ENCODE data around the gene PDE6A.

The PDE6A gene

GRCh38 chr5:149982505-149982904 is 37.9 kb upstream of the PDE6A start:
- peaks cover 3 to 52% of the 10 kb centered on the region in 2 experiments for H3K36me3 ChIP-seq (ENCODE audit: control insufficient read depth in 1 of 2, insufficient read depth in 2 of 2, low read depth in 1 of 2, low read length in 2 of 2)
- no peak overlapping the region for H3K14ac ChIP-seq (ENCODE audit: low read length in 2 of 2)
- H3K9ac ChIP-seq (ENCODE audit: low read length) = no peak overlapping the region
- H4K91ac ChIP-seq (ENCODE audit: low read length) = no peak overlapping the region
- H3K4me2 ChIP-seq (ENCODE audit: low read length, poor library complexity, severe bottlenecking) = no peak overlapping the region
- no peak overlapping the region for H2BK12ac ChIP-seq (ENCODE audit: low read length in 2 of 2)
- H3K4me1 ChIP-seq (ENCODE audit: control insufficient read depth, insufficient read depth, low read depth, low read length) = no peaks in the 10 kb centered on the region
- H3K18ac ChIP-seq (ENCODE audit: low read depth in 1 of 2, low read length in 2 of 2) = no peak overlapping the region
- no peaks in the 10 kb centered on the region for H3K27me3 ChIP-seq (ENCODE audit: control insufficient read depth in 1 of 2, insufficient read depth in 1 of 2, low read length in 2 of 2)
- no peak overlapping the region for H3K27ac ChIP-seq (ENCODE audit: low read length, poor library complexity, severe bottlenecking)
- H2AK5ac ChIP-seq (ENCODE audit: low read length, severe bottlenecking) = no peak overlapping the region
- no peak overlapping the region for H3K23ac ChIP-seq (ENCODE audit: low read length in 2 of 2)
- DNase-seq = no peak
- no peak overlapping the region for H4K8ac ChIP-seq (ENCODE audit: low read length)
- no peak overlapping the region for H2BK5ac ChIP-seq (ENCODE audit: low read depth, low read length, poor library complexity, severe bottlenecking)
- H3K4me3 ChIP-seq (ENCODE audit: insufficient read depth in 1 of 2, low read depth in 1 of 2, low read length in 2 of 2) = no peak overlapping the region
- peaks cover 2% of the 10 kb centered on the region for H3K79me1 ChIP-seq (replicated peaks; ENCODE audit: low read length, poor library complexity, severe bottlenecking)
- no peak overlapping the region for H3K4ac ChIP-seq (ENCODE audit: low read depth in 1 of 2, low read length in 2 of 2)
- H3K9me3 ChIP-seq (ENCODE audit: control insufficient read depth, low read length) = no peaks in the 10 kb centered on the region
- no peak overlapping the region for H2BK15ac ChIP-seq (ENCODE audit: low read depth, poor library complexity, severe bottlenecking)
- H2AFZ ChIP-seq (ENCODE audit: low read depth, low read length) = no peak overlapping the region
- no peak overlapping the region for H2BK120ac ChIP-seq (ENCODE audit: low read depth, low read length)

DNA sequence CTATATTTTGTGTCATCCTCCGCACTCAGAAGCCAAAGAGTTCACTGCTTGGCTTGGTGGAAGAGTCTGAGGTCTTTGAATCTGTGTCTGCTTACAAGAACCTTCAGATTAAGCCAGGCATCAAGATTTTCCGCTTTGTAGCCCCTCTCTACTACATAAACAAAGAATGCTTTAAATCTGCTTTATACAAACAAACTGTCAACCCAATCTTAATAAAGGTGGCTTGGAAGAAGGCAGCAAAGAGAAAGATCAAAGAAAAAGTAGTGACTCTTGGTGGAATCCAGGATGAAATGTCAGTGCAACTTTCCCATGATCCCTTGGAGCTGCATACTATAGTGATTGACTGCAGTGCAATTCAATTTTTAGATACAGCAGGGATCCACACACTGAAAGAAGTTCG is 36.6 kb upstream of the PDE6A start:
- no peak overlapping the region for H2BK5ac ChIP-seq (ENCODE audit: low read depth, low read length, poor library complexity, severe bottlenecking)
- no peak overlapping the region for H3K14ac ChIP-seq (ENCODE audit: low read length in 2 of 2)
- H2AFZ ChIP-seq (ENCODE audit: low read depth, low read length) = no peak overlapping the region
- H3K4me1 ChIP-seq (ENCODE audit: control insufficient read depth, insufficient read depth, low read depth, low read length) = no peaks in the 10 kb centered on the region
- no peak overlapping the region for H4K8ac ChIP-seq (ENCODE audit: low read length)
- no peak overlapping the region for H3K4me2 ChIP-seq (ENCODE audit: low read length, poor library complexity, severe bottlenecking)
- H2BK15ac ChIP-seq (ENCODE audit: low read depth, poor library complexity, severe bottlenecking) = no peak overlapping the region
- H3K9me3 ChIP-seq (ENCODE audit: control insufficient read depth, low read length) = no peaks in the 10 kb centered on the region
- H4K91ac ChIP-seq (ENCODE audit: low read length) = no peak overlapping the region
- H2BK12ac ChIP-seq (ENCODE audit: low read length in 2 of 2) = no peak overlapping the region
- H3K4ac ChIP-seq (ENCODE audit: low read depth in 1 of 2, low read length in 2 of 2) = no peak overlapping the region
- no peak overlapping the region for H3K23ac ChIP-seq (ENCODE audit: low read length in 2 of 2)
- H3K79me1 ChIP-seq (replicated peaks; ENCODE audit: low read length, poor library complexity, severe bottlenecking) = peaks cover 2% of the 10 kb centered on the region
- H2BK120ac ChIP-seq (ENCODE audit: low read depth, low read length) = no peak overlapping the region
- no peak overlapping the region for H3K4me3 ChIP-seq (ENCODE audit: insufficient read depth in 1 of 2, low read depth in 1 of 2, low read length in 2 of 2)
- 83% methylated on average over 2 of the region's 3 CpGs for WGBS
- DNase-seq = peak; percentile 30
- H2AK5ac ChIP-seq (ENCODE audit: low read length, severe bottlenecking) = no peak overlapping the region
- peaks cover 3 to 54% of the 10 kb centered on the region in 2 experiments for H3K36me3 ChIP-seq (ENCODE audit: control insufficient read depth in 1 of 2, insufficient read depth in 2 of 2, low read depth in 1 of 2, low read length in 2 of 2)
- H3K27me3 ChIP-seq (ENCODE audit: control insufficient read depth in 1 of 2, insufficient read depth in 1 of 2, low read length in 2 of 2) = no peaks in the 10 kb centered on the region
- no peak overlapping the region for H3K9ac ChIP-seq (ENCODE audit: low read length)
- H3K18ac ChIP-seq (ENCODE audit: low read depth in 1 of 2, low read length in 2 of 2) = no peak overlapping the region
- no peak overlapping the region for H3K27ac ChIP-seq (ENCODE audit: low read length, poor library complexity, severe bottlenecking)

- Histone ChIP-seq H3K27me3 (ENCODE audit: control insufficient read depth in 1 of 2, insufficient read depth in 1 of 2, low read length in 2 of 2) (no peaks in the 10 kb centered on the region), H3K4me1 (ENCODE audit: control insufficient read depth, insufficient read depth, low read depth, low read length) (no peaks in the 10 kb centered on the region), H3K79me1 (replicated peaks; ENCODE audit: low read length, poor library complexity, severe bottlenecking) (peaks cover 2% of the 10 kb centered on the region), H3K36me3 (ENCODE audit: control insufficient read depth in 1 of 2, insufficient read depth in 2 of 2, low read depth in 1 of 2, low read length in 2 of 2) (peaks cover 3 to 48% of the 10 kb centered on the region in 2 experiments), H3K14ac (ENCODE audit: low read length in 2 of 2) (no peak overlapping the region), H3K4me2 (ENCODE audit: low read length, poor library complexity, severe bottlenecking) (no peak overlapping the region), H3K18ac (ENCODE audit: low read depth in 1 of 2, low read length in 2 of 2) (no peak overlapping the region), H2AK5ac (ENCODE audit: low read length, severe bottlenecking) (no peak overlapping the region), H2BK15ac (ENCODE audit: low read depth, poor library complexity, severe bottlenecking) (no peak overlapping the region), H2BK120ac (ENCODE audit: low read depth, low read length) (no peak overlapping the region), H3K9me3 (ENCODE audit: control insufficient read depth, low read length) (no peaks in the 10 kb centered on the region), H2BK12ac (ENCODE audit: low read length in 2 of 2) (no peak overlapping the region), H3K4me3 (ENCODE audit: insufficient read depth in 1 of 2, low read depth in 1 of 2, low read length in 2 of 2) (no peak overlapping the region), H3K9ac (ENCODE audit: low read length) (no peak overlapping the region), H3K4ac (ENCODE audit: low read depth in 1 of 2, low read length in 2 of 2) (no peak overlapping the region), H3K27ac (ENCODE audit: low read length, poor library complexity, severe bottlenecking) (no peak overlapping the region), H2AFZ (ENCODE audit: low read depth, low read length) (no peak overlapping the region), H4K8ac (ENCODE audit: low read length) (no peak overlapping the region), H4K91ac (ENCODE audit: low read length) (no peak overlapping the region), H3K23ac (ENCODE audit: low read length in 2 of 2) (no peak overlapping the region), H2BK5ac (ENCODE audit: low read depth, low read length, poor library complexity, severe bottlenecking) (no peak overlapping the region)
- 100% methylated on average over 1 of the region's 1 CpG for WGBS
- DNase-seq = no peak
Observed at GRCh38 chr5:149979896-149980295, 35.3 kb upstream of the PDE6A start.

DNA sequence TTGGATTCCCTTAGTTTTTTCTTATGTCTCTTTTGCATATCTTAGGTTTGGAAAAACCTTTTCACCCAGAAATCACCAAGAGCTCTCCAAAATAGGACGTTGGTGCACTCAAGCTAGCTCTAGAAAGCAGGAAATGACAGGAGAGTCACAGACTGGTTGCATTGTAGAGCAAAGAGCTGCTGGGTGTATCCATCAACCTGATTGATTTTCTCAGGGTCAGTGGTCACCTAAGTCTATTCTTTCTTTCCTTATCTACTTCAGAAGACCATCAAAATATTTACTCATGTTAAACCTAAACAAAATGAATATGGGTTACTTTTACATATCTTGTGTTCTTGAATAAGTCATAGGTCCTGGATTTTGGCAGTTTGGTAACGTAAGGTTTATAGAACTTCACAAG is 30.8 kb upstream of the PDE6A start:
- Histone ChIP-seq H4K8ac (ENCODE audit: low read length) (no peak overlapping the region), H3K79me1 (replicated peaks; ENCODE audit: low read length, poor library complexity, severe bottlenecking) (peaks cover 10% of the 10 kb centered on the region), H3K27me3 (ENCODE audit: control insufficient read depth in 1 of 2, insufficient read depth in 1 of 2, low read length in 2 of 2) (no peaks in the 10 kb centered on the region), H3K18ac (ENCODE audit: low read depth in 1 of 2, low read length in 2 of 2) (no peak overlapping the region), H3K4ac (ENCODE audit: low read depth in 1 of 2, low read length in 2 of 2) (no peak overlapping the region), H2BK5ac (ENCODE audit: low read depth, low read length, poor library complexity, severe bottlenecking) (no peak overlapping the region), H4K91ac (ENCODE audit: low read length) (no peak overlapping the region), H3K14ac (ENCODE audit: low read length in 2 of 2) (no peak overlapping the region), H2AK5ac (ENCODE audit: low read length, severe bottlenecking) (no peak overlapping the region), H3K9me3 (ENCODE audit: control insufficient read depth, low read length) (no peaks in the 10 kb centered on the region), H3K4me2 (ENCODE audit: low read length, poor library complexity, severe bottlenecking) (no peak overlapping the region), H2BK120ac (ENCODE audit: low read depth, low read length) (no peak overlapping the region), H3K9ac (ENCODE audit: low read length) (no peak overlapping the region), H2AFZ (ENCODE audit: low read depth, low read length) (no peak overlapping the region), H2BK15ac (ENCODE audit: low read depth, poor library complexity, severe bottlenecking) (no peak overlapping the region), H3K4me3 (ENCODE audit: insufficient read depth in 1 of 2, low read depth in 1 of 2, low read length in 2 of 2) (no peak overlapping the region), H3K4me1 (ENCODE audit: control insufficient read depth, insufficient read depth, low read depth, low read length) (no peaks in the 10 kb centered on the region), H3K23ac (ENCODE audit: low read length in 2 of 2) (no peak overlapping the region), H3K27ac (ENCODE audit: low read length, poor library complexity, severe bottlenecking) (no peak overlapping the region), H3K36me3 (ENCODE audit: control insufficient read depth in 1 of 2, insufficient read depth in 2 of 2, low read depth in 1 of 2, low read length in 2 of 2) (peaks cover 3 to 22% of the 10 kb centered on the region in 2 experiments), H2BK12ac (ENCODE audit: low read length in 2 of 2) (no peak overlapping the region)
- 63% methylated on average over 2 of the region's 2 CpGs for WGBS
- DNase-seq = no peak

Measured in mesenchymal stem cell (in vitro differentiated cells and primary cell).